K562 (cell line): ENCODE data around the gene MBNL1. TPM values are rescaled to one million over a fixed set of nuclear protein-coding genes. Genes with fewer than 3 reads are reported as not detected.
A peak's percentile ranks its signal among the peaks of the same experiment; 100 is the strongest.

Source experiments
- ATAC-seq: fragments of 200-7000 bp; cut with Tn5 transposase; 3 replicates; pipeline ENCODE4 v1.9.1; 2020; ENCODE audit warnings: moderate library complexity
- BruUV-seq: library from RNA; stranded (reverse); fragments of 400-500 nt; replicated peaks from 2 replicates; lab custom pipeline; 2021; lab: Mats Ljungman, UMichigan
- CTCF ChIA-PET: fragments of 300-600 bp; formaldehyde crosslinking; extraction: SDS; loops from one replicate; lab custom pipeline; 2021; ENCODE audit warnings: low intra/inter-chr PET ratio; lab: Yijun Ruan, JAX
- POLR2A ChIA-PET: fragments of 300-600, 350-650 bp; sonication (Branson Sonifier 250); formaldehyde crosslinking; extraction: SDS; loops from one replicate; lab custom pipeline; 2021; ENCODE audit warnings: antibody characterized with exemption, inconsistent platforms; lab: Yijun Ruan, JAX
- DNase-seq, 4 experiments: peaks; one replicate each; pipeline versions ENCODE4 v3.0.0 to v3.0.0-alpha.2; 2011 to 2018; ENCODE audit warnings: low spot score in 3 of 4, mixed read lengths in 3 of 4; ENCODE audit errors: extremely low read depth in 1 of 4
- FAIRE-seq: peaks from 2 replicates; lab custom pipeline; 2011; peaks lifted over from hg19 to GRCh38; lab: Jason Lieb, UNC
- H2AFZ ChIP-seq: 2 replicates; pipeline ENCODE4 v1.6.0; 2011; ENCODE audit warnings: low read depth, low read length, control low read depth, inconsistent platforms
- H3K27ac ChIP-seq: fragments of 200-600 bp; 3 replicates; pipeline ENCODE4 v1.8.0; 2011; ENCODE audit warnings: low read depth, mild to moderate bottlenecking, control low read depth, inconsistent platforms, low read length, moderate library complexity, mixed read lengths; ENCODE audit errors: extremely low read depth
- H3K27me3 ChIP-seq, 2 experiments: fragments of 300-600 bp in 1 of 2; 2 replicates in 1 of 2; 3 replicates in 1 of 2; pipeline versions ENCODE4 v1.6.0 to v1.8.0; 2011; ENCODE audit warnings: inconsistent platforms in 2 of 2, low read length in 2 of 2, mild to moderate bottlenecking in 1 of 2, mixed read lengths in 1 of 2, moderate library complexity in 1 of 2; ENCODE audit not compliant: control insufficient read depth in 2 of 2, insufficient read depth in 2 of 2
- H3K36me3 ChIP-seq: fragments of 300-600 bp; 3 replicates; pipeline ENCODE4 v1.8.0; 2011; ENCODE audit warnings: mild to moderate bottlenecking, low read length, inconsistent platforms; ENCODE audit not compliant: control insufficient read depth, insufficient read depth
- H3K4me1 ChIP-seq, 2 experiments: fragments of 200-600 bp in 1 of 2; replicated peaks in 1 of 2; 2 replicates in 1 of 2; 3 replicates in 1 of 2; pipeline versions ENCODE4 v1.5.1 to v1.8.0; 2011; ENCODE audit warnings: inconsistent platforms in 2 of 2, low read length in 2 of 2, mild to moderate bottlenecking in 1 of 2, mixed read lengths in 1 of 2, moderate library complexity in 1 of 2; ENCODE audit not compliant: control insufficient read depth in 2 of 2, insufficient read depth in 2 of 2
- H3K4me2 ChIP-seq: 2 replicates; pipeline ENCODE4 v1.6.1; 2011; ENCODE audit warnings: low read length, control low read depth, inconsistent platforms, mixed read lengths; ENCODE audit not compliant: insufficient read depth
- H3K4me3 ChIP-seq: fragments of 200-600 bp; sonication (generic), shearing (Covaris generic); 2 replicates; pipeline ENCODE4 v1.5.1; 2016; ENCODE audit warnings: control low read depth, inconsistent platforms
- H3K79me2 ChIP-seq: fragments of 200-600 bp; 3 replicates; pipeline ENCODE4 v1.8.0; 2011; ENCODE audit warnings: low read length, inconsistent platforms; ENCODE audit not compliant: control insufficient read depth, insufficient read depth
- H3K9ac ChIP-seq, 2 experiments: 2 replicates each; pipeline versions ENCODE4 v1.6.0 to v1.6.1; 2011; ENCODE audit warnings: low read depth in 2 of 2, low read length in 2 of 2, control low read depth in 1 of 2, inconsistent platforms in 1 of 2, mild to moderate bottlenecking in 1 of 2, mixed read lengths in 1 of 2; ENCODE audit not compliant: insufficient read depth in 1 of 2
- H3K9me1 ChIP-seq: one replicate; pipeline ENCODE4 v1.6.0; 2011; ENCODE audit warnings: inconsistent platforms, mild to moderate bottlenecking, low read length, moderate library complexity; ENCODE audit not compliant: control insufficient read depth, insufficient read depth
- H3K9me3 ChIP-seq: replicated peaks from 2 replicates; pipeline ENCODE4 v1.5.1; 2011; ENCODE audit warnings: low read depth, low read length, inconsistent platforms; ENCODE audit not compliant: control insufficient read depth, insufficient read depth
- H4K20me1 ChIP-seq: replicated peaks from 2 replicates; pipeline ENCODE4 v1.6.1; 2011; ENCODE audit warnings: low read length, inconsistent platforms, mixed read lengths; ENCODE audit not compliant: control insufficient read depth, insufficient read depth
- C11orf30 ChIP-seq: fragments of 450-650 bp; IDR thresholded peaks from 2 replicates; pipeline ENCODE4 v1.6.1; 2016; ENCODE audit warnings: low read depth, mild to moderate bottlenecking
- CHD2 ChIP-seq: IDR thresholded peaks from 2 replicates; pipeline ENCODE4 v1.6.1; 2011; ENCODE audit warnings: low read depth, low read length
- ESRRA ChIP-seq: fragments of 450-650 bp; IDR thresholded peaks from 2 replicates; pipeline ENCODE4 v1.6.1; 2014; ENCODE audit warnings: low read depth, mild to moderate bottlenecking, moderate library complexity, borderline replicate concordance
- RCOR1 ChIP-seq, 2 experiments: IDR thresholded peaks; 2 replicates each; pipeline ENCODE4 v1.6.1; 2012; ENCODE audit warnings: low read depth in 2 of 2, low read length in 2 of 2, borderline replicate concordance in 1 of 2, improper control_type of control experiment in 1 of 2
- ZFX ChIP-seq: sonication (generic); formaldehyde crosslinking; IDR thresholded peaks from 2 replicates; pipeline ENCODE4 v1.8.0; 2022; ENCODE audit warnings: mild to moderate bottlenecking, missing genetic modification reagents, moderate library complexity
- ZNF444 ChIP-seq: fragments of 250-450 bp; sonication (Bioruptor Pico); IDR thresholded peaks from 2 replicates; pipeline ENCODE4 v1.4.0; 2020; ENCODE audit warnings: mild to moderate bottlenecking, moderate library complexity
- WGBS: fragments of 100-300 bp; shearing (Covaris generic); methylation state at CpG from one replicate; pipeline ENCODE4 v1.1.6; 2016; ENCODE audit warnings: low coverage, mixed read lengths; ENCODE audit not compliant: insufficient coverage; ENCODE audit errors: missing lambda C conversion rate; 5-methylcytosine and 5-hydroxymethylcytosine counted together
- in situ Hi-C: fragments of 300-500 bp; cut with MboI; formaldehyde crosslinking; loops from 4 replicates; pipeline ENCODE4 v1.15.0; 2018; ENCODE audit warnings: inconsistent platforms, mixed read lengths
- intact Hi-C: fragments of 100-400 bp; cut with micrococcal nuclease; formaldehyde crosslinking; loops from 2 replicates; pipeline ENCODE4 v1.14.2; 2022
- polyA plus RNA-seq, 8 experiments: library from polyadenylated mRNA; depleted of rRNA in 4 of 8; stranded (reverse) in 5 of 8; unstranded in 3 of 8; fragments of >200 nt; fragmentation: Nextera tagmentation in 2 of 8; fragmentation: Illumina TruSeq in 1 of 8; extraction: Ambion mirVana in 2 of 8; extraction: Trizol in 1 of 8; gene quantifications; 2 replicates each; pipeline versions ENCODE4 v1.2.1 to v1.2.3, GENCODE V29; 2011 to 2014; ENCODE audit warnings: inconsistent platforms in 1 of 8, missing spikeins in 1 of 8
- total RNA-seq, 7 experiments: library from RNA; depleted of rRNA in 6 of 7; stranded (reverse); fragments of >200 nt in 6 of 7; fragmentation: Illumina TruSeq in 2 of 7; extraction: Trizol in 2 of 7; gene quantifications; 2 replicates each; pipeline versions ENCODE4 v1.2.1 to v1.2.3, GENCODE V29; 2011 to 2021; ENCODE audit warnings: low replicate concordance in 1 of 7

MBNL1 gene
- total and polyA plus RNA-seq, 9 of the 15 experiments (the other 6 are each of a cell fraction or from before 2014, with no cell fraction given), result 70.3 to 243 (median 220) TPM

DNA sequence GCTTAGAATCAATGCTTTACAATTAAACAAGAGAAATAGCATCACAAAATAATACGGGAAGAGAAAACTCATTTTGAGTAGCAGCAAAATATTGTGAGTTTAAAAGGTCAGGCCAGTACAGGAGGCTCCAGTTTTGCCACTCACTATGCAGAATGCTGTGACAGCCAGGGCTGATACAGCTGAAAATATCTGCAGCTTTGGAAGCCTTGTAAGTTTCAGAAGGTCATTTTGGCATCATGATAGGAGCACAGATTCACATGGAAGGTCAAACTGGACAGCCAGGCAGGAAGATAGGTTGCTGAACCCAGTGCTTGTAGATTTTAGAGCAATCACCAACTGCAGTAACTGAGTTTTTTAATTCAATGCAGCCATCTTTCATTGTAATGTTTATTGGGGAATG lies 14.1 kb downstream of the MBNL1 start:
- Histone ChIP-seq H2AFZ (no peak overlapping the region), H3K9me3 (no peaks in the 10 kb centered on the region), H3K27ac (peak overlapping the region; percentile 0; the same call in 1 of the 3 replicates), H3K36me3 (peaks cover 48% of the 10 kb centered on the region), H3K9me1 (peaks cover 7% of the 10 kb centered on the region), H3K9ac (no peak overlapping the region), H3K27me3 (no peaks in the 10 kb centered on the region), H3K79me2 (peaks cover 97% of the 10 kb centered on the region), H3K4me2 (no peak overlapping the region), H4K20me1 (peaks cover 57% of the 10 kb centered on the region), H3K4me3 (no peak overlapping the region), H3K4me1 (peaks cover 3 to 35% of the 10 kb centered on the region in 2 experiments; a peak in 4 of 5 replicates)
- TF ChIP-seq ESRRA, result peak; percentile 72
- TF ChIP-seq C11orf30, result no peak
- no peak for TF ChIP-seq ZNF444 (CRISPR knock-in tag)
- 0 out of 2 replicates have a peak, but pooled peaks have one; percentile 27 for TF ChIP-seq ZFX (CRISPR knock-in tag)
- TF ChIP-seq CHD2, result no peak
- TF ChIP-seq RCOR1 (IDR thresholded peaks at IDR 0.05; ENCODE audit: borderline replicate concordance in 1 of 2, low read depth in 2 of 2, low read length in 2 of 2), result peak in 1 of 2 experiments; percentile 40; a peak in 1 of 4 replicates
- ChIA-PET POLR2A (interaction anchor here (1.0 to 4.9 kb wide), 2 partner anchors 9 to 14 kb away, joined by 4 to 24 read pairs; no protein-coding TSS in a partner anchor), CTCF (interaction anchor here (0.7 kb wide), 1 partner anchor 217 kb away, joined by 3 read pairs; no protein-coding TSS in a partner anchor)
- no peak for DNase-seq
- in situ Hi-C loops, result no loop called here
- intact Hi-C loops, result no loop called here
- no peak for FAIRE-seq
- ATAC-seq, result peak; percentile 17
- no TSS peak for BruUV-seq
- WGBS, result 61% methylated on average over 1 of the region's 1 CpG
